Astrocyte of the cerebellum (primary cell): ENCODE results near the gene PNPLA8.

Experiments
- DNase-seq: peaks from one replicate; pipeline ENCODE4 v3.0.0-alpha.2; 2011; ENCODE audit warnings: low read depth
- H3K4me3 ChIP-seq: 2 replicates; pipeline ENCODE4 v1.5.1; 2011; ENCODE audit warnings: mild to moderate bottlenecking, low read depth, low read length, moderate library complexity
- CTCF ChIP-seq: IDR thresholded peaks from 2 replicates; pipeline ENCODE4 v1.5.1; 2012; ENCODE audit warnings: low read length, low read depth, moderate library complexity, mild to moderate bottlenecking; ENCODE audit errors: missing control alignments
- in situ Hi-C: cut with HindIII; loops from 2 replicates; pipeline ENCODE4 v1.10.0; 2017; ENCODE audit warnings: low sequenced_read_pairs

The PNPLA8 gene

GRCh38 chr7:108528183-108528712 is 2.3 kb upstream of the PNPLA8 start:
- DNase-seq, result no peak
- no peak for TF ChIP-seq CTCF
- in situ Hi-C loops, result no loop called here
- no peak overlapping the region for H3K4me3 ChIP-seq

- DNase-seq, result no peak
- in situ Hi-C loops, result no loop called here
- peak overlapping the region; percentile 83 for H3K4me3 ChIP-seq
- TF ChIP-seq CTCF, result no peak
These were observed 758 bp upstream of the PNPLA8 start for GRCh38 chr7:108526768-108527017.

- in situ Hi-C loops, result no loop called here
- TF ChIP-seq CTCF, result no peak
- H3K4me3 ChIP-seq, result peak overlapping the region; percentile 83
- peak; percentile 49 for DNase-seq
These were observed 479 bp downstream of the PNPLA8 start for GRCh38 chr7:108525327-108525984.

- H3K4me3 ChIP-seq, result no peak overlapping the region
- in situ Hi-C loops, result no loop called here
- TF ChIP-seq CTCF, result no peak
- DNase-seq, result no peak
These were observed 3.2 kb downstream of the PNPLA8 start for GRCh38 chr7:108522780-108523179.

- H3K4me3 ChIP-seq, result no peak overlapping the region
- no peak for TF ChIP-seq CTCF
- in situ Hi-C loops, result no loop called here
- no peak for DNase-seq
These were observed 8.0 kb downstream of the PNPLA8 start for GRCh38 chr7:108517951-108518350.

GRCh38 chr7:108515630-108516029 is 10.3 kb downstream of the PNPLA8 start:
- no peak for TF ChIP-seq CTCF
- DNase-seq, result no peak
- in situ Hi-C loops, result no loop called here
- H3K4me3 ChIP-seq, result no peak overlapping the region
